CD4-positive, alpha-beta T cell treated with Interleukin-1 beta for 1 hour (primary cell): ENCODE measurements around the gene THAP4.
A peak's percentile ranks its signal among the peaks of the same experiment; 100 is the strongest.

Experiments
- DNase-seq, 2 donors: peaks; one replicate each; pipeline ENCODE4 v3.0.0-alpha.2; 2020 to 2022

Gene THAP4

DNA sequence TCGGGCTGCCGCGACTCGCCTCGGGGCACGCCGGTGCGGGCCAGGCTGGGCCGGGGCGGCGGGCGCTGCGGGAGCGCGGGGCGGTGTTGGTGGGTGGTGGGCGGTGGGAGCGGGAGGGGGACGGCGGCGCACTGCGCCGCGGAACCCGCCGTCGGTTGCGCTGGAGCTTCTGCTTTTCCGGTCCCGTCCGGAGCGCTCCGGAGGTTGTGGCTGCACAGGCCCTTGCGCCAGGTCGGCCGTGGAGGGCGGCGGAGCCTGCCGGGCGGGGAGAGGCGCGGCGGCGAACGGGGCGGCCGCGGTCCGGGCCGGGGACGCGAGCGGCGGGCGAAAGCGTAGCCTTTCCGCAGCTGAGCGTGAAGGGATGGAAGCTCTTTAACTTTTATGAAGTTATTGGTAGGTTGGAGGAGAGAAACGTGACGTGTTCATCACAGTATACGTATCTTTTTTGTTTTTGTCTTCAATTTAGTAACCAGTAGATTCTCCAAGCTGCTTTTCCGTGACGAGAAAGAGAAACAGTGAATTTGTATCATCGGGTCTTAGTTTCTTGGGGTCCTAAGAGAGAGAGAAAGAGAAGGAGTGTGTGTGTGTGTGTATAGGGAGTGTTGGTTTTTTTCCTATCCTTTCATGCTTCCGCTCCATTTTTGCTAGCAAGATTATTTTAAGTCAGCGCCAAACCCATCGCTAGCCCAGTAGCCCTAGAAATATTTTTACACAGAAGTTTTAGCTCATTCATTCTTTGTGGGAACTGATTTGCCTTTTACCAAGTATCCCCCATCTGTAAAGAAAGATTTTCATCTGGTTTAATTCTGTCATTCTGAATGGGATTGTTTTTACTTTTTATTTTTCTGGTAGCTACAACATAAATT lies 1.1 kb upstream of the THAP4 start:
- DNase-seq: peak in 1 of 2 donors; percentile 42

DNA sequence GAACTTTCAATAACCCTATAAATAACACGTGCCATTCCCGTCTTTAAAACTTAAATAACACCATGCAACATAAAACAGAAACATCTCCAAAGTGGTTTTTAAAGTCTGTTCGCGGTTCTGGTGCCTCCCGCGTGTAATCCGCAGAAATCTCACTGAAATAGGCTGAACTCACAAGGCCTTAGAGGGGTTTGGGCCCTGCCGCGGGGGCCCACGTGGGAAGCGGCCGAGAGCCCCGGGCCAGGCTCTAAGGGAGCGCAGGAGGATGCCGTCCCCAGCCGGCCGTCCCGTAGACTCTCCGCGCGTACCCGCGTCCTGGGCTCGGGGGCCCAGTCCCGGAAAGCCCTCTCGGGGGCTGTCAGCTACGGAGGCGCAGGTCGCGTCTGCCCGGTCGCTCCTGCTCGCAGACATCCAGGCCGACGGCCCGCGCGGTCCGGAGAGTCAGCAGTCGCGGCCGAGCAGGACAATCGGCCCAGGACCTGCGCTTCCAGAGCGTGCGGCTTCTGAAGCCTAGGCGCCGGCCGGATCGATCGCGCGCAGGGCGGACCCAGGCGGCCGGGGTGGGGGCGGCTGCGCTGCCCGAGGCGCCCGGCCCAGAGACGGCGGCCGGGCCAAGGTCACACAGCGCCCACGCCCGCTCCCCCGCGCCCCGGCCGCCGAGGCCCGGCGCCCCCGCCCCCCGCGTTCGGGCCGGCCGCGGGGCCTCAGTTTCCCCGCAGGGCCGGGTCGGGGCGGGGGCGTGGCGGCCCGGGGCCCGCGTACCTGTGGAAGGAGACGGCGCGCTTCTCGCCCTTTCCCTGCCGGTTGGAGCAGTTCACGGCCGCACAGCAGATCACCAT lies 558 bp downstream of the THAP4 start:
- peak in 1 of 2 donors; percentile 20 for DNase-seq

DNA sequence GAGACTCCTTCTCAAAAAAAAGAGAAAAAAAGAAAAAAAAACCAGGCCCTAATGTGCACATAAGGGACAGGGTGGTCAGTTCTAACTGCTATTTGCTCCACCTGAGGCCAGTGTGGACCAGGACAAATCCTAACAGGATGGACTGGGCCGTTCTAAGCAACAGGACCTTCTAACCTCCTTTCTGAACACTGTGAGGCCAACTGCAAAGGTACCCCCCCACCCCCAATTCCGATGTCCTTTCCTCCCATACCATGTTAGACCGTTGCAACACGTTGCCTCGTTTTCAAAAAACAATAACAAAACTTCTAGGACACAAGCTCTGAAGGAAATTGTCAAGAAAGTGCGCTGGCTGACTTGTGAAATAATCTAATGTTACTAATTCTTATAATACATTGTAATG lies 1.2 kb downstream of the THAP4 start:
- no peak for DNase-seq

DNA sequence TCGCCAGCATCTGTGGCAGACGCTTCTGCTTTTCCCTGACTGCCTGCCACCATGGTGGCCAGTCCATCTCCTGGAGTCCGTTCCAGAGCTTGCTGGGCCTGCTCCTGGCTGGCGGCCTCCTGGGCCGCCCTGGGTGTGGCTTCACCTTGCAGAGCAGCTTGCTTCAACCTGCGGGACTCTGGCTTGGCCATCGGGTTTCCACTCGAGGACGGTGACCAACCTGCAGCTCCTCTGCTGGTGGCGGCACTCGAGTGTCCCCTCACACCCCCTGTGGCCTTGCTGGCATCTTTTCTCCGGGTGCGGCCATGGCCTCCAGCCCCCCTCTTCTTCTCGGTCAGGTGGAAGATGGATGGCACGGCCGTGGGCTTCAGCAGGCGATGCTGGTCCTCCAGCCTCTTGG lies 3.4 kb downstream of the THAP4 start:
- DNase-seq: no peak

DNA sequence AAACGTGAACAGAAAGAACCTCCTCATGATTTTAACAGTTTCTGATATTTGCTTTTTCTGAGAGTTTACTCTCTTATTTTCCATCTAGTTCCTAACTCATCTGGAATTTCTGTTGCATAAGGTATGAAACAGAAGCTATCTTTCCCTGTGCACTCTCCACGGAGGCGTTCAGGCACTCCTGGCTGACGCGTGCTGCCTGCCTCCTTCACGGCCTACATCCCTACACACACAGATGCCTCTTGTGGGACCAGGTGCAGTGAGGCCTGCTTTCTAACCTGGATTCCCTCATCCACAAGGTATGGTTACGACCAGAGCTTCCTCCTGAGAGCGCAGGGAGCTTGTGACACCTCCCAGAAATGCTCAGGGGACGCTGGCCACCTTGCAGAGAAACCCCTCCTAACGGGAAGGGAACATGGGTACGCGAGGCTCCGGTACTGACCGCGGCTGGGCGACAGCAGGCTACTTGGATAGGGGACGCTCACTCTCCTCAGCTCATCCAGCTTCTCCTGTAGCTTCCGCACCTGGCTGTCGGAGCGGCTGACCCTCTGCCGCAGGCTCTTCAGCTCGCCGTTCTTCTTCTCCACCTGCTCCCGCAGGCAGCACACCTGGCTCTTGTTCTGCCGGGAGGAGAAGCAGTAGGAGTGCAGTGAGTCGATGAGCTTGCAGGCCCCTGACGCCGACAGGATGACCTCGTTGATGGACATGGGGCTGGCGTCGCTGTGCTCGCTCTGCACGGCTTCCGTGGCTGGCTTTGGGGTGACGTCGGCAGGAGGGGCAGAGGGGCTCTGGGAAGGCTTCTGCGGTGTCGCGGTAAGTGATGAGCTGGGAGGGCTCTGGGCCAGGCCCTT lies 4.3 kb downstream of the THAP4 start:
- no peak for DNase-seq

DNA sequence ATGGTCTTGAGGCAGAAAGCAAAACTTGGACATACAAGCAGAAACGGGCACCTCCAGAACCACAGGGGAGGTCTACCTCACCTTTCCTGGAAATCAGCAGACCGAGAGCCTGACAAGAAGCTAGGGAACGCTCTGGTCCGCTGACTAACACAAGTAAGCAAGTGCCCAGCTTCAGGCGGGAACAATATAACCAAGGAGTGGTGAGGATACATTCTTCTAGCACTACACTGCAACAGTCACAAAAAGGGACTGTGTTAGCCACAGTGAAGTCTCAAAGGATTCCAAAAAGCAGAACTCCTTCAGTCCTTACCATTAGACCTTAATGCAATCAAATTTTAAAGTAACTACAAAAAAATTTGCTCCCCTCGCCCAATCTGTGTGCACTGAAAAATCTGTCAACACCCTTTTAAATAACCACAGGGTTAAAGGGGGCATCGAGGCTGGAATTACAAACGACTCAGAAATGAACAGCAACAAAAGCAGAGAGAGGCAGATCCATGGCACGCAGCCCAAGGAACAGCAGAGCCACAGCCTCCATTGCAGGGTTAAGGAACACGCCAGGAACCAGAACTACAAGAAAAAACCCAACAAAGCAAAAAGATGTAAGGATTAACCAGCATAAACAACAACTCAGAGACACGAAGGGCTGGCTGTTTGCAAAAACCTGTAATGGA lies 7.1 kb downstream of the THAP4 start:
- no peak for DNase-seq

DNA sequence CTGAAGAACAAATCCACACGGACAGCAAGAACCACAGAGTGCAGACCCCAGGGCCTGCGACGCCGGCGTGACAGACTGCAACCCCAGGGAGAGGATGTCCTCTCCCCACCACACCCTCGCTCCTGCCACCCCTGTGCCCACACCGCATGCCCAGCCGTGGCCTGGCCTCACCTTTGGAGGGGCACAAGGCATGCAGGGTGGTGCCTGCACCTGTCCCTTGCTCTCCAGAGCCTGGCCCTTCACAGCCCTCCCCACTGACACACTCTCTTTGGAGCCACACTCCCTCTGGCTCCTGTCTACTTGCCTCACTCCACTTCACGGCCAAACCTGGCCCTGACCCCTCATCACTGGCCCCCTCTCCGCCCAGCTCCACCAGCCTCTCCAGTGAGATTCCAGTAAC lies 9.3 kb downstream of the THAP4 start:
- DNase-seq: no peak

DNA sequence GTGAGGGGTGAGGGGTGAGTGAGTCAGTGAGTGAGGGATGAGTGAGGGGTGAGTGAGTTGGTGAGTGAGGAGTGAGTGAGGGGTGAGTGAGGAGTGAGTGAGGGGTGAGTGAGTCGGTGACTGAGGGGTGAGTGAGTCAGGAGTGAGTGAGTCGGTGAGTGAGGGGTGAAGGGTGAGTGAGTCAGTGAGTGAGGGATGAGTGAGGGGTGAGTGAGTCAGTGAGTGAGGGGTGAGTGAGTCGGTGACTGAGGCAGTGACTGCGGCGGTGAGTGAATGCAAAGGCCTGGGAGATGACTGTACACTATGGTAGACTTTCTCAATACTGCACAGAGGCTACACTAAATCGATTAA lies 16.6 kb downstream of the THAP4 start:
- DNase-seq: peak in 1 of 2 donors; percentile 13

DNA sequence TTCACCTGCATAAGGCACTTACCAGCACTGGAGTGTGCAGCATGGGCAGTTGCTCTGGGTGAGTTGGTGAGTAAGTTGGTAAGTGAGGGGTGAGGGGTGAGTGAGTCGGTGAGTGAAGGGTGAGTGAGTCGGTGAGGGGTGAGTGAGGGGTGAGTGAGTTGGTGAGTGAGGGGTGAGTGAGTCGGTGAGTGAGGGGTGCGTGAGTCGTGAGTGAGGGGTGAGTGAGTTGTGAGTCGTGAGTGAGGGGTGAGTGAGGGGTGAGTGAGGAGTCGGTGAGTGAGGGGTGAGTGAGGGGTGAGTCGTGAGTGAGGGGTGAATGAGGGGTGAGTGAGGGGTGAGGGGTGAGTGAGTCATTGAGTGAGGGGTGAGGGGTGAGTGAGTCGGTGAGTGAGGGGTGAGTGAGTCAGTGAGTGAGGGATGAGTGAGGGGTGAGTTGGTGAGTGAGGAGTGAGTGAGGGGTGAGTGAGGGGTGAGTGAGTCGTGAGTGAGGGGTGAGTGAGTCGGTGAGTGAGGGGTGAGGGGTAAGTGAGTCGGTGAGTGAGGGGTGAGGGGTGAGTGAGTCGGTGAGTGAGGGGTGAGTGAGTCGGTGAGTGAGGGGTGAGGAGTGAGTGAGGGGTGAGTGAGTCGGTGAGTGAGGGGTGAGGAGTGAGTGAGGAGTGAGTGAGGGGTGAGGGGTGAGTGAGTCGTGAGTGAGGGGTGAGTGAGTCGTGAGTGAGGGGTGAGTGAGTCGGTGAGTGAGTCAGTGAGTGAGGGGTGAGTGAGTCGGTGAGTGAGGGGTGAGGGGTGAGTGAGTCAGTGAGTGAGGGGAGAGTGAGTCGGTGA lies 17.1 kb downstream of the THAP4 start:
- no peak for DNase-seq

DNA sequence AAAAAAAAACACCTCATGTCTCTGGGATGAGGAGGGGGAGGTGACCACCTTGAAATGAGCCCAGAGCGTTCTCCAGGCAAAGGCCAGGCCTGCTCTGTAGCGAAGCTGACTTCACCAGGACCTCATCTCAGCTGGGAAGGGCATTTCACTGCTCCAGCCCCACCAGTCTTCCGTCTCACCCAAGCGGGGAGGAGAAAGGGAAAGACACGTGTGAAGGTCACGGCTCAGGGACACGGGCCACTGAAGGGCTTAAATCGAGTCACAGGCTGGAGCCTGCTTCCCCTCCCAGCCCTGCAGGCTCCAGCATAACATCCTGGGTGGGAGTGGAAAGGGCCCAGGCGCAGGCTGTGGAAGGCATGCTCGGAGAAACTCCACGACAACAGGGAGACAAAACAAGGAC lies 18.1 kb downstream of the THAP4 start:
- DNase-seq: no peak

DNA sequence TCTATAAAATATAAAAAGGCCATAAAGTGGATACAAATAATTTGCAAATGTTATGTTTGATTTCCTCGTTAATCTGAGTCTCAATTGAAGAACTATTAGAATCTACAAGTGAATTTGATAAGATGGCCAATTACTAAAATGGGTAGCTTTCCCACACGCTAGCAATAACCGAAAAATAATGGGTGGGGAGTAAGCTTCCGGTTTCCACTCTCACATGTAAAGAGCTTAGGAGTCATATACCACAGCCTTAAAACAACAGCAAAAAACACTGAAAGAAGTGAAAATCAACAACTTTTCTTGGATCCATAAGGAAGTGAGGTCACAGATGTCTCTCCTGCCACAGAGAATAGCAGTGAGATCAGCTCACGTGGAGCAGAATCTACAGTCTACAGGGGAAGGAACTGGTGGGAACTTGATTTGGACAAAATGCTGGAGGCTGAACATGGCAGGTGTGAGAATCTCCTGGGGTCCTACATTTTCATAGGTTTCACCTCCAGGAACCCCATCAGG lies 18.6 kb downstream of the THAP4 start:
- no peak for DNase-seq

DNA sequence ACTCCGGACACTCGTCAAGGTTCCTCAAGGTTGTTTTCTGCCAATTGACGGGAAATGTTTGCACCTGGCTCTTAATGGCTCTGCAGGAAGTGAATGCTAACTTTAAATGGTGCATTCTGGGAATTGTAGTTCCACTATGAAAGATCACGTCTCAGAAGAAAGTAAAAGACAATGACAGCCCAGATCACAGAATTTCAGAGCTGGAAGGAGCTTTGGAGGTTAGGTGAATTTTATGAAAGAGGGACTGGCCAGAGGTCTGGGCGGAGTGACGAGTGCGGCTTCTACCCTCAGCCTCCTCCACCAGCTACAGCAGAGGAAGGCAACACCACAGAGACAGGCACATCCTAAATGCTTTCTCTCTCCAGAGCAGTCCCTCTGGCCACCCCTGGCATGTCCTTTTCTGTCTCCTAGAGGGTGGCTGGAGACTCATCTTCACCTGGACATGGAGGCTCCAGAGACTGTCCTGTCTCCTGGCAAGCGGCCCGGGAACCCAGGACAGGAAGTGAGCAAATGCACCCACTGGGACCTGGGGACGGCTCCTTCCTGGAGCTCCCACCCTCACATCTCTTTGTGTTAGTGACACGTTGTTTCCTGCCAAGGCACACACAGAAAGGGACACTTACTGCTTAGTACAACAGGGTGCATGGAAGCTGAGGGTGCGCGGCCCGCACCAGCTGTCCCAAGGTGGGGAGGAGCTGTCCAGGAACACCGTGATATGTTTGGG lies 19.4 kb downstream of the THAP4 start:
- DNase-seq: peak; percentile 13 to 65

DNA sequence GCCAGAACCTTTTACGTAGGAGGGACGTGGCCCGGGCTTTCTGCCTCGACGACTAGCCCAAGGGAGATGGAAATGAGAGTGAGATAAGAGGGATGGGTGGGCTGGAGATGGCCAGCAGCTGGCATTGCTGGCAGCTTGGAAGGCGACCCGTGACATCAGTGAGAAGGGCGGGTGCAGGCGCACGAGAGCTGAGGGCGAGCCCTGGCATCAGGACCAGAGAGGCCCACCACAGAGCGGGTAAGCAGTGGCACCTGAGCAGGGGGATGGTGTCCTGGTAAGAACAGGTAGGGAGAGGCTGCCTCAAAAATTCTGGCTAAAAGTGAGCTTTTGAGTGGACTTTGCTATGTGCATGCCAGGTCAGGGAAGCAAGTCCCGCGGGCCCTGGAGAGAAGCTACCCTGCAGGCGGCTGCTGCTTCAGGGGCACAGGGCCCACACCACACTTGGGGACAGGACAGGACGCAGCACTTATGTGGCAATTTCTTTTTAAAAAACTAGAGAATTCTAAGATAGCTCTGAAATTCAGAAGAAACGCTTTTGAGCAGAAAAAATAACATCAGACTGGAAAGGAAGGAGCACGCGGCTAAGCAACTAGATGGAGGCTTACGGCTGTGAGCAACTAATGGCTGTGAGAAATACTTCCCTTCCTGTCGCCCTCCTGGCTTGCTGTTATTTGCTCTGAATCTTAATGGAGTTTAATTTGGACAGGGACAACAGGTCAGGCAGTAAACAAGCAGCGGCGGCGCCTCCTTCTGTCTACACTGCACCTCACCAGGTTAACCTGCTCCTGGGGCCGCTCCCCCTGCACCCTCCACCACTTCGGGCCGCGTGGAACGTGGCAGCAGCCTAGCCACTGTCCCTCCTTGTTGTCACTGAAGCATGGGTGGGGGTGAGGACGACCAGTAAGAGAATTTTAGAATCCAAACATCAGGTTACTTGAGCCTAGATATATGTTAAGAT lies 20.5 kb downstream of the THAP4 start:
- no peak for DNase-seq

DNA sequence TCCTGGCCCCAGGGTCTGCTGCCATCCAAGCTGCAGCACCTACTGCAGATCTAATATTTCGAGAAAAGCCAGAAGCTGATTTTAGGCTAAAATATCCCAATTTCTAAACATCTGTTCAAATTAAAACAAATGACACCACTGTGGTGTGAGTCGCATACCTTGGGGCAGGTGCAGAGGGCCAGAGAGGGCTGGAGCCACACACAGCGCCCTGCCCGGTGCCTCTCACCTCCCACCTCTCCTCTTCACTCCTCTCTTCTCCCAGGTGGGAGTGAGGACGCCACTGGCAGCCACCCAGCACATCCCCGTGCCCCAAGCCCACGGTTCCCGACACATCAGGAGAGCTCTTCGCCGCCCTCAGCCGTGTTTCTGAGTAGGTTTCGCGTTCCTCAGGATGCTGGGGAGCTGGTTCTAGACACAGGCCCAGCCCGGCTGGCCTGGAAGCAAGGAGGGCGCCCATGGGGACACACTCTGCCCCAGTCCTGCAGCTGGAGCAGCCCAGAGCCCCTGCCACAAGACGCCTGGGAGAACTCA lies 21.4 kb downstream of the THAP4 start:
- DNase-seq: no peak

DNA sequence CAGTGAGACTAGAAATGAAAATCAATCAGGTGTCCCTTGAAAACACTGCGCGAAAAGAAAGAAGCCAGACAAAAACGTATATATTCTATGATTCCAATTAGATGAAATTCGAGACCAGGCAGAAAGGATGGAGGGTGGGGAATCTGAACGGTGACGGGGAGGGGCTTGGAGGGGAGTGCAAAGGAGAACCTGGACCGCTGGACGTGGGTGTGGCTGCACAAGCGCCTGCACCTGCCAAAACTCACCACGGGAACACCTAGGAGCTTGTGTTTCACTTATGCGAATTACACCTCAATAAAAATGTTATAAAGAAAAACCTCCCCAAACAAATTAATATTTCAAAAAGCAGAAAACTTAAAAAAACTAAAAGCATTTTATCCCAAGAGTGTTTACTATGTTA lies 21.9 kb downstream of the THAP4 start:
- DNase-seq: no peak

DNA sequence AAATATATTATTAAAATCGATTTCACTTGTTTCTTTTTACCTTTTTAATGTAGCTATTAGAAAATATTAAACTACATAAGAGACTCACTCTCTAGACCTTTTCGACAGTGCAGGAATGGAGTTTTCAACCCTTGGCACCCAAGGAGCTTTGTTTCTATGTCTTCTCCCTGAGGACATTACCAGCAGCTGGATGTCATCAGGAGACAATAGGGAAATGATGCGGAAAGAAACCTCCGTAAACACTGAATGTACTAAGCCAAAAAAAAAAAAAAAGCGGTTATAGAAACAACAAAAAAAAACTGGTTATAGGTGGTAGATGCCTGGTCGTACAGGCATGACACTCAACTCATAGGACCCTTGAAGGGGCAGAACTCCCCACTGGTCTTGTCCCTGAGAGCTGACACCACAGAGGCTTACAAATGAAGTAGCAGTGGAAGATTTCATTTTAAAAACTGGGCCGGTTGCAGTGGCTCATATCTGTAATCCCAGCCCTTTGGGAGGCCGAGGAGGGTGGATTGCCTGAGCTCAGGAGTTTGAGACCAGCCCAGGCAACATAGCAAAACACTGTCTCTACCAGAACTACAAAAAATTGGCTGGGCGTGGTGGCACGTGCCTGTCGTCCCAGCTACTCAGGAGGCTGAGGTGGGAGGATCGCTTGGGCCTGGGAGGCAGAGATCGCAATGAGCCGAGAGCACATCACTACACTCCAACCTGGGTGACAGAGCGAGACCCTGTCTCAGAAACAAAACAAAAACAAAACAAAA lies 23.8 kb downstream of the THAP4 start:
- no peak for DNase-seq

DNA sequence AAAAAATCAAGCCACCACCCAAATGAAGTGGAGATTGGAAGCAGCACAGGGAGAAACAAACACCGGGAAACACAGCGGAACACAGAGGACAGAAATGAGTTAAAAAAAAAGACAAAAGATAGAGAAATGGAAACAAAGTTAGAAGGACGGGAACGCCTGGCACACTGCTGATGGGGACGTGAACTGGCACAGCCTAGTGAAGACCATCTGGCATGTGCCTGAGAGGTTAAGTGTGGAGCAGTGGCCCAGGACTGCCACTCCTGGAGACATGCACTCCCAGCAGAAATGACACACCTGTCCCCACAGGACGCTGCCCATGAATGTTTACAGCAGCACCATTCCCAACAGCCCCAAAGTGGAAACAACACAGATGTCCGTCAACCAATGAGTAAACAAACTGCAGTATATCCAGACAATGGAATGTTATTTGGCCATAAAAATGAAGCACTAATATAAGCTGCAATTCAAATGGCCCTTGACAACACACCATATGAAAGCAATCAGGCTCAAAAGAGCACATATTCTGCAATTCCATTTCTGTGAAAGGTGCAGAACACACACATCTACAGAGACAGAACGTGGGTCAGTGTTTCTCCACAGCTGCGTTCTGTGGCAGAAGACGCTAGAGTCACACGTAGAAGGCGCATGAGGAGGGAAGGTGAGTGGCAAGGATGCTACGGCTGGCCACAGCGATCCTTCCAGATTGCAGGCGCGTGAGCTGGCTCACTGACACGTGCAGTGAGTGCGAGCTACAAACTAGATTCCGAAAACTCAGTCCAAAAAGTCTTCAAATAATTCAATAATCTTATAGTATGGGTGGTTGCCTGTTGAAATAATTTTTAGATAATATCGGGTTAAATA lies 24.6 kb downstream of the THAP4 start:
- DNase-seq: no peak

DNA sequence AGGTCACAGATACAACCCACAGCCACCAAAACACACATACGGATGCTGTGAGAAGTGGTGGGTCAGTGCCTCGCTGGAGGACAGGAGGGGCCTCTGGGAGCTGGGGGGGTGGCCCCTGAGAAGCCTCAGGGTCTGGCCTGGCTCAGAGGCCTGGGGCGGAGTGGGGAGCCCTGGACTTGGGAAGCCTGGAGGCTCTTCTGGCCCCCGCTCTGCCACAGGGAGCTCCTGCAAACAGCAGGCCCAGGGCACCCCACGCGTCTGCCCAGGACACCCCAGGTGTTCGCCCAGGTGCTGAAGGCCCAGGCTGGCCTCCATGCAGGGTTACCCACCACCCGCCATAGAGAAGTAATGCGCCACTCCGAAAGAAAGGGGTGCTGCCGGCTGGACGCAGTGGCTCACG lies 25.9 kb downstream of the THAP4 start:
- DNase-seq: no peak
